K562 (cell line): ENCODE measurements around the gene BPHL. TPM values are rescaled to one million over a fixed set of nuclear protein-coding genes. Genes with fewer than 3 reads are reported as not detected.
A peak's percentile ranks its signal among the peaks of the same experiment; 100 is the strongest.

Experiments used
- HNRNPK ChIP-seq: fragments of 200-400 bp; formaldehyde crosslinking; IDR thresholded peaks from one replicate; pipeline ENCODE4 v1.6.1; 2018; ENCODE audit warnings: mild to moderate bottlenecking, low read depth, low read length; ENCODE audit not compliant: poor library complexity, severe bottlenecking
- HOXB6 ChIP-seq: fragments of 250-450 bp; sonication (Bioruptor Pico); IDR thresholded peaks from 2 replicates; pipeline ENCODE4 v1.5.1; 2022; ENCODE audit warnings: mild to moderate bottlenecking, borderline replicate concordance
- KDM4B ChIP-seq, 2 experiments: fragments of 450-650 bp in 1 of 2; sonication (generic) in 1 of 2; IDR thresholded peaks; 2 replicates each; pipeline ENCODE4 v1.6.1; 2016 to 2017; ENCODE audit warnings: borderline replicate concordance in 2 of 2, antibody characterized with exemption in 1 of 2, low read depth in 1 of 2, mild to moderate bottlenecking in 1 of 2
- MED1 ChIP-seq: sonication (generic); formaldehyde crosslinking; IDR thresholded peaks from 2 replicates; pipeline ENCODE4 v1.8.1; 2023; ENCODE audit warnings: missing genetic modification reagents, borderline replicate concordance
- MXI1 ChIP-seq: IDR thresholded peaks from 2 replicates; pipeline ENCODE4 v1.6.1; 2011; ENCODE audit warnings: low read depth, mild to moderate bottlenecking, improper control_type of control experiment, low read length
- NCOA1 ChIP-seq: fragments of 450-650 bp; IDR thresholded peaks from 2 replicates; pipeline ENCODE4 v1.6.1; 2016; ENCODE audit warnings: low read depth
- POU5F1 ChIP-seq: fragments of 150-350 bp; IDR thresholded peaks from 2 replicates; pipeline ENCODE4 v1.6.1; 2014; ENCODE audit warnings: borderline replicate concordance, low read length, low read depth, mild to moderate bottlenecking; ENCODE audit not compliant: partially characterized antibody
- TGIF2 ChIP-seq: sonication (generic); formaldehyde crosslinking; IDR thresholded peaks from 2 replicates; pipeline ENCODE4 v1.8.1; 2022; ENCODE audit warnings: mild to moderate bottlenecking, missing genetic modification reagents, moderate library complexity
- YBX1 ChIP-seq: fragments of 450-650 bp; IDR thresholded peaks from 2 replicates; pipeline ENCODE4 v1.7.1; 2016; ENCODE audit warnings: mild to moderate bottlenecking
- ZNF316 ChIP-seq: fragments of 450-650 bp; IDR thresholded peaks from 2 replicates; pipeline ENCODE4 v1.6.1; 2016
- ZNF584 ChIP-seq: fragments of 200-800 bp; sonication (Bioruptor generic); IDR thresholded peaks from 2 replicates; pipeline ENCODE4 v1.6.1; 2016; ENCODE audit warnings: low read depth, mild to moderate bottlenecking, missing genetic modification characterization, missing compliant biosample characterization
- ZNF644 ChIP-seq: fragments of 200-800 bp; sonication (Bioruptor generic); IDR thresholded peaks from 2 replicates; pipeline ENCODE4 v1.6.1; 2016; ENCODE audit warnings: low read depth, missing genetic modification characterization, missing compliant biosample characterization
- polyA plus RNA-seq, 8 experiments: library from polyadenylated mRNA; depleted of rRNA in 4 of 8; stranded (reverse) in 5 of 8; unstranded in 3 of 8; fragments of >200 nt; fragmentation: Nextera tagmentation in 2 of 8; fragmentation: Illumina TruSeq in 1 of 8; extraction: Ambion mirVana in 2 of 8; extraction: Trizol in 1 of 8; gene quantifications; 2 replicates each; pipeline versions ENCODE4 v1.2.1 to v1.2.3, GENCODE V29; 2011 to 2014; ENCODE audit warnings: inconsistent platforms in 1 of 8, missing spikeins in 1 of 8
- total RNA-seq, 7 experiments: library from RNA; depleted of rRNA in 6 of 7; stranded (reverse); fragments of >200 nt in 6 of 7; fragmentation: Illumina TruSeq in 2 of 7; extraction: Trizol in 2 of 7; gene quantifications; 2 replicates each; pipeline versions ENCODE4 v1.2.1 to v1.2.3, GENCODE V29; 2011 to 2021; ENCODE audit warnings: low replicate concordance in 1 of 7
- TF ChIP-seq, protein P1 (sequence below): fragments of 450-650 bp; IDR thresholded peaks from 2 replicates; pipeline ENCODE4 v1.6.1; 2016; ENCODE audit warnings: missing biosample characterization, missing genetic modification characterization
- TF ChIP-seq, protein P2 (sequence below): fragments of 250-450 bp; sonication (Bioruptor Pico); IDR thresholded peaks from 2 replicates; pipeline ENCODE4 v1.5.0; 2020; ENCODE audit warnings: mild to moderate bottlenecking
- TF ChIP-seq, protein P3 (sequence below): fragments of 250-450 bp; sonication (Bioruptor Pico); IDR thresholded peaks from 2 replicates; pipeline ENCODE4 v1.4.0; 2020
- TF ChIP-seq, protein P4 (sequence below): fragments of 200-400 bp; formaldehyde crosslinking; IDR thresholded peaks from 2 replicates; pipeline ENCODE4 v1.6.1; 2017; ENCODE audit warnings: mild to moderate bottlenecking, low read depth, low read length, moderate library complexity
- TF ChIP-seq, protein P5 (sequence below): fragments of 250-450 bp; sonication (Bioruptor Pico); IDR thresholded peaks from 2 replicates; pipeline ENCODE4 v1.5.0; 2021

BPHL gene
- total and polyA plus RNA-seq, 9 of the 15 experiments (the other 6 are each of a cell fraction or from before 2014, with no cell fraction given): 3.5 to 17.4 (median 8.2) TPM

DNA sequence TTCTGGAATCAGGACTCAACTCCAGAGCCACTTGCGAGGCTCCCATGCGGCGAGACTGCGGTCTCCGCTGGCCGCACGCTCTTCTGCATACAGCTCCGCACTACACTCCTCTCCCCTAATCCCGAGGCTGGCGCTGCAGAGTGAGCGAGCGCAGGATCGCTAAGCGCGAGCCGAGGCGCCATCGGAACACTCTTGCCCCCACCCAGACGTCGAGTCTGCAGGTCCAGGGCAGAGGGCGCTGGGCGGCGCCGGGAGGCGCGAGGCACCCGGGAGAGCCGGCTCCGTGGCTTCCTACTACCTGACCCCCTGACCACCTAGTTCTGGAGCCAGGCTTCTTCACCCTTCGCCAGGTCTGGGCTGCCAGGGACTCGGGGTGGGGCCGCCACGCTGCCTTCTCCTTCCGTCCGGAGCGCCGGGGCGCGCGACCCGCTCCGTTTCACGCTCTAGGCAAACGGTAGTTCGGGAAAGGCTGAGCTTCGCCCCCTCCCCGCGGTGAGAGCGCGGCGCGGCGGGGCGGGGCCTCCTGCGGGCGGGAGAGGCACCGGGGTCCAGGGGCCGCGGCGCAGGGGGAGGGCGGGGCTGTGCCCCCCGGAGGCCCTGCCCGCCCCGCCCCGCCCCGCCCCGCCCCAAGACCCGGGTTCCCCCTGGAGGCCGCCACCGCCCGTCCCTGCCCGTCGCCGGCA is 44.2 kb downstream of the BPHL start (continued):
- TF ChIP-seq, protein P1, sequence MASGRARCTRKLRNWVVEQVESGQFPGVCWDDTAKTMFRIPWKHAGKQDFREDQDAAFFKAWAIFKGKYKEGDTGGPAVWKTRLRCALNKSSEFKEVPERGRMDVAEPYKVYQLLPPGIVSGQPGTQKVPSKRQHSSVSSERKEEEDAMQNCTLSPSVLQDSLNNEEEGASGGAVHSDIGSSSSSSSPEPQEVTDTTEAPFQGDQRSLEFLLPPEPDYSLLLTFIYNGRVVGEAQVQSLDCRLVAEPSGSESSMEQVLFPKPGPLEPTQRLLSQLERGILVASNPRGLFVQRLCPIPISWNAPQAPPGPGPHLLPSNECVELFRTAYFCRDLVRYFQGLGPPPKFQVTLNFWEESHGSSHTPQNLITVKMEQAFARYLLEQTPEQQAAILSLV: no peak
- 0 out of 4 replicates have a peak, but pooled peaks of 1 of the 2 experiments have one; percentile 31 for TF ChIP-seq KDM4B (IDR thresholded peaks at IDR 0.05; ENCODE audit: borderline replicate concordance in 2 of 2, low read depth in 1 of 2)
- no peak for TF ChIP-seq YBX1
- no peak for TF ChIP-seq POU5F1
- TF ChIP-seq, protein P2, sequence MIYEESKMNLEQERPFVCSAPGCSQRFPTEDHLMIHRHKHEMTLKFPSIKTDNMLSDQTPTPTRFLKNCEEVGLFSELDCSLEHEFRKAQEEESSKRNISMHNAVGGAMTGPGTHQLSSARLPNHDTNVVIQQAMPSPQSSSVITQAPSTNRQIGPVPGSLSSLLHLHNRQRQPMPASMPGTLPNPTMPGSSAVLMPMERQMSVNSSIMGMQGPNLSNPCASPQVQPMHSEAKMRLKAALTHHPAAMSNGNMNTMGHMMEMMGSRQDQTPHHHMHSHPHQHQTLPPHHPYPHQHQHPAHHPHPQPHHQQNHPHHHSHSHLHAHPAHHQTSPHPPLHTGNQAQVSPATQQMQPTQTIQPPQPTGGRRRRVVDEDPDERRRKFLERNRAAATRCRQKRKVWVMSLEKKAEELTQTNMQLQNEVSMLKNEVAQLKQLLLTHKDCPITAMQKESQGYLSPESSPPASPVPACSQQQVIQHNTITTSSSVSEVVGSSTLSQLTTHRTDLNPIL (CRISPR knock-in tag): no peak
- TF ChIP-seq, protein P3, sequence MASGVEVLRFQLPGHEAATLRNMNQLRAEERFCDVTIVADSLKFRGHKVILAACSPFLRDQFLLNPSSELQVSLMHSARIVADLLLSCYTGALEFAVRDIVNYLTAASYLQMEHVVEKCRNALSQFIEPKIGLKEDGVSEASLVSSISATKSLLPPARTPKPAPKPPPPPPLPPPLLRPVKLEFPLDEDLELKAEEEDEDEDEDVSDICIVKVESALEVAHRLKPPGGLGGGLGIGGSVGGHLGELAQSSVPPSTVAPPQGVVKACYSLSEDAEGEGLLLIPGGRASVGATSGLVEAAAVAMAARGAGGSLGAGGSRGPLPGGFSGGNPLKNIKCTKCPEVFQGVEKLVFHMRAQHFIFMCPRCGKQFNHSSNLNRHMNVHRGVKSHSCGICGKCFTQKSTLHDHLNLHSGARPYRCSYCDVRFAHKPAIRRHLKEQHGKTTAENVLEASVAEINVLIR: peak; percentile 22; the same call in 1 of the 2 replicates
- TF ChIP-seq MED1: no peak
- TF ChIP-seq, protein P4, sequence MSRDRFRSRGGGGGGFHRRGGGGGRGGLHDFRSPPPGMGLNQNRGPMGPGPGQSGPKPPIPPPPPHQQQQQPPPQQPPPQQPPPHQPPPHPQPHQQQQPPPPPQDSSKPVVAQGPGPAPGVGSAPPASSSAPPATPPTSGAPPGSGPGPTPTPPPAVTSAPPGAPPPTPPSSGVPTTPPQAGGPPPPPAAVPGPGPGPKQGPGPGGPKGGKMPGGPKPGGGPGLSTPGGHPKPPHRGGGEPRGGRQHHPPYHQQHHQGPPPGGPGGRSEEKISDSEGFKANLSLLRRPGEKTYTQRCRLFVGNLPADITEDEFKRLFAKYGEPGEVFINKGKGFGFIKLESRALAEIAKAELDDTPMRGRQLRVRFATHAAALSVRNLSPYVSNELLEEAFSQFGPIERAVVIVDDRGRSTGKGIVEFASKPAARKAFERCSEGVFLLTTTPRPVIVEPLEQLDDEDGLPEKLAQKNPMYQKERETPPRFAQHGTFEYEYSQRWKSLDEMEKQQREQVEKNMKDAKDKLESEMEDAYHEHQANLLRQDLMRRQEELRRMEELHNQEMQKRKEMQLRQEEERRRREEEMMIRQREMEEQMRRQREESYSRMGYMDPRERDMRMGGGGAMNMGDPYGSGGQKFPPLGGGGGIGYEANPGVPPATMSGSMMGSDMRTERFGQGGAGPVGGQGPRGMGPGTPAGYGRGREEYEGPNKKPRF: no peak
- TF ChIP-seq, protein P5, sequence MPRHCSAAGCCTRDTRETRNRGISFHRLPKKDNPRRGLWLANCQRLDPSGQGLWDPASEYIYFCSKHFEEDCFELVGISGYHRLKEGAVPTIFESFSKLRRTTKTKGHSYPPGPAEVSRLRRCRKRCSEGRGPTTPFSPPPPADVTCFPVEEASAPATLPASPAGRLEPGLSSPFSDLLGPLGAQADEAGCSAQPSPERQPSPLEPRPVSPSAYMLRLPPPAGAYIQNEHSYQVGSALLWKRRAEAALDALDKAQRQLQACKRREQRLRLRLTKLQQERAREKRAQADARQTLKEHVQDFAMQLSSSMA (CRISPR knock-in tag): no peak
- no peak for TF ChIP-seq ZNF316
- TF ChIP-seq MXI1: no peak
- TF ChIP-seq HNRNPK: no peak
- peak; percentile 30; the same call in 1 of the 2 replicates for TF ChIP-seq ZNF644 (tag)
- TF ChIP-seq TGIF2 (CRISPR knock-in tag): no peak
- TF ChIP-seq ZNF584: 0 out of 2 replicates have a peak, but pooled peaks have one; percentile 44
- TF ChIP-seq NCOA1: no peak; the same call in 1 of the 2 replicates
- no peak for TF ChIP-seq HOXB6 (CRISPR knock-in tag)
